Right atrium auricular region (tissue), 2 donors: Measurements from ENCODE around the gene BANP. TPM values are rescaled to one million over a fixed set of nuclear protein-coding genes. Genes with fewer than 3 reads are reported as not detected.
"Not testable (repeated sequence)": the region's sequence is repeated elsewhere in the genome, so short reads cannot be mapped to it uniquely, and the experiment has no call there.

Source experiments
- DNase-seq: peaks from one replicate; pipeline ENCODE4 v3.0.0-alpha.2; 2019; ENCODE audit warnings: low spot score
- H3K27ac ChIP-seq, 2 donors: fragments of 200-600 bp; sonication (generic); 1 replicate in 1 of 2; 2 replicates in 1 of 2; pipeline ENCODE4 v1.5.1; 2016 to 2019
- H3K27me3 ChIP-seq, 2 donors: fragments of 200-600 bp; sonication (generic); one replicate each; pipeline versions ENCODE4 v1.5.1 to v1.6.0; 2017 to 2019
- H3K36me3 ChIP-seq: fragments of 200-600 bp; sonication (generic); one replicate; pipeline ENCODE4 v1.5.1; 2016
- H3K4me1 ChIP-seq, 2 donors: fragments of 200-600 bp; sonication (generic); one replicate each; pipeline versions ENCODE4 v1.5.1 to v1.6.0; 2017 to 2019
- H3K4me3 ChIP-seq, 2 donors: fragments of 200-600 bp; sonication (generic); 1 replicate in 1 of 2; 2 replicates in 1 of 2; pipeline ENCODE4 v1.5.1; 2017 to 2019; ENCODE audit warnings: mild to moderate bottlenecking in 1 of 2, moderate library complexity in 1 of 2
- H3K9me3 ChIP-seq, 2 donors: fragments of 200-600 bp; sonication (generic); one replicate each; pipeline ENCODE4 v1.5.1; 2019
- CTCF ChIP-seq, 2 donors: fragments of 200-600 bp; sonication (generic); IDR thresholded peaks; one replicate each; pipeline ENCODE4 v1.5.1; 2019; ENCODE audit warnings: antibody characterized with exemption in 2 of 2
- total RNA-seq, 2 donors: library from RNA; depleted of rRNA; stranded (reverse); fragments of >200 nt; gene quantifications; one replicate each; pipeline ENCODE4 v1.1.0, GENCODE V29; 2016

BANP gene
- total RNA-seq, 2 donors from 2014 or later = 10.4 to 14.4 TPM

GRCh38 chr16:88013766-88014251 is 62.6 kb downstream of the BANP start:
- no peak for DNase-seq
- H3K36me3 ChIP-seq = no peaks in the 10 kb centered on the region
- no peaks in the 10 kb centered on the region for H3K27me3 ChIP-seq
- TF ChIP-seq CTCF (IDR thresholded peaks at IDR 0.05) = no peak
- peaks cover 0 to 3% of the 10 kb centered on the region in 2 donors for H3K4me1 ChIP-seq
- H3K4me3 ChIP-seq = no peak overlapping the region
- H3K9me3 ChIP-seq = no peaks in the 10 kb centered on the region
- no peak overlapping the region for H3K27ac ChIP-seq

GRCh38 chr16:88014252-88014781 is 63.1 kb downstream of the BANP start:
- Histone ChIP-seq H3K36me3 (no peaks in the 10 kb centered on the region), H3K4me1 (peaks cover 0 to 3% of the 10 kb centered on the region in 2 donors), H3K27me3 (no peaks in the 10 kb centered on the region), H3K9me3 (no peaks in the 10 kb centered on the region), H3K27ac (no peak overlapping the region), H3K4me3 (no peak overlapping the region)
- no peak for TF ChIP-seq CTCF (IDR thresholded peaks at IDR 0.05)
- DNase-seq = no peak

- no peak overlapping the region for H3K27ac ChIP-seq
- no peak overlapping the region for H3K4me3 ChIP-seq
- H3K9me3 ChIP-seq = no peaks in the 10 kb centered on the region
- peaks cover 0 to 3% of the 10 kb centered on the region in 2 donors for H3K4me1 ChIP-seq
- H3K27me3 ChIP-seq = no peaks in the 10 kb centered on the region
- no peak for DNase-seq
- no peak for TF ChIP-seq CTCF (IDR thresholded peaks at IDR 0.05)
- H3K36me3 ChIP-seq = no peaks in the 10 kb centered on the region
Measured at GRCh38 chr16:88014954-88015805, 63.9 kb downstream of the BANP start.

- H3K27me3 ChIP-seq = no peaks in the 10 kb centered on the region
- no peak overlapping the region for H3K4me3 ChIP-seq
- TF ChIP-seq CTCF (IDR thresholded peaks at IDR 0.05) = no peak
- no peak for DNase-seq
- no peak overlapping the region for H3K27ac ChIP-seq
- H3K4me1 ChIP-seq = peaks cover 0 to 3% of the 10 kb centered on the region in 2 donors
- no peaks in the 10 kb centered on the region for H3K36me3 ChIP-seq
- no peaks in the 10 kb centered on the region for H3K9me3 ChIP-seq
Measured at GRCh38 chr16:88015806-88016140, 64.5 kb downstream of the BANP start.

GRCh38 chr16:88016386-88016785 is 65.2 kb downstream of the BANP start:
- H3K9me3 ChIP-seq, H3K27me3 ChIP-seq, H3K4me1 ChIP-seq, H3K27ac ChIP-seq, H3K36me3 ChIP-seq, H3K4me3 ChIP-seq, DNase-seq: not testable (repeated sequence)

GRCh38 chr16:88016964-88017363 is 65.7 kb downstream of the BANP start:
- no peak for TF ChIP-seq CTCF (IDR thresholded peaks at IDR 0.05)
- Histone ChIP-seq H3K36me3 (no peaks in the 10 kb centered on the region), H3K27ac (no peak overlapping the region), H3K27me3 (no peaks in the 10 kb centered on the region), H3K4me3 (no peak overlapping the region), H3K4me1 (peaks cover 0 to 3% of the 10 kb centered on the region in 2 donors), H3K9me3 (no peaks in the 10 kb centered on the region)
- DNase-seq = no peak
